Measurements from ENCODE around the gene PRAMEF8. TPM values are rescaled to one million over a fixed set of nuclear protein-coding genes. Genes with fewer than 3 reads are reported as not detected.
A peak's percentile ranks its signal among the peaks of the same experiment; 100 is the strongest.
"Not testable (repeated sequence)": the region's sequence is repeated elsewhere in the genome, so short reads cannot be mapped to it uniquely, and the experiment has no call there.

PRAMEF8 gene
- total RNA-seq (2021; fragmentation: NEBNext Ultra II Directional; extraction: Animal tissue kit (Norgen Biotek cat#: 25700)) = not detected
- long read RNA-seq = 0 reads

DNA sequence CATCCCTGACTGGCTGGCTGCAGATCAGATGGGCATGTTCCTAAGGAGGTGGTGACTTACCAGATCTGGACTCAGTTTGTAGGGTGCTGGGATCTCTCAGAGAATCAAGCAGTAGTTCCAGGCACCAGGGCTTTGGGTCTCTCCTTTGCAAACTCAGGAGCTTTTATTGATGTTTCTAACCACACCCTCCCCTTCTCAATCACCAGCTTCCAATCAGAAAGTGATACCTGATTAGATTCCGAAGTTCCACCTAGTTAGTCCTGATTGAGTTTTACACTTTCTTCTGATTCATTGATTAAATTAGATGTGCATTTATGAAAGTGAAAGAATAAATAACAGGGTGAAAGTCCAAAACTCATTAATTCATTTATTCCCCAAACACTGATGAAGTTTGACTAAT is at the start of gene PRAMEF8:
Gene PRAMEF8, minus strand, starts transcription at position 101 of the 400 bp plus-strand sequence. CDS start 1,046 bp downstream, outside the sequence.
- not testable (repeated sequence) for H3K4me3 Mint-ChIP-seq; H3K27me3 Mint-ChIP-seq (ENCODE audit: insufficient read depth); H3K4me1 Mint-ChIP-seq (ENCODE audit: low read depth); H3K9me3 Mint-ChIP-seq; DNase-seq; H3K27ac Mint-ChIP-seq; H3K36me3 Mint-ChIP-seq (ENCODE audit: low read depth)

DNA sequence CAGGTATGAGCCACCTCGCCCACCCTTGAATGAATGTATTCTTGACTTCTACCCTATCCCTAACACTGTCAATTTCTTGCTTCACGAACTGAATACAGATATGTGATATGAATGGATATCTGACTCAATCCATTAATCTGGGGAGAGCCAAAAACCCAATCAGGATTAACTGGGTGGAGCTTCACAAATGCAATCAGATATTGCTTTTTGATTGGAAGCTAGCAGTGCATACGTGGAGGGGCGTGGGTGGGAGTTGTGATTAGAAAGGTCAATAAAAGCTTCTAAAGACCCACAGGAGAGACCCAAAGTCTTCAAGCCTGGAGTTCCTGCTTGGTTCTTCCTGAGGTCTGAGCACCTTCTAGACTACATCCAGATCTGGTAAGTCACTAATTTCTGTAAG is 30.3 kb upstream of the PRAMEF8 start, which contains the start of gene PRAMEF15:
Gene PRAMEF15, plus strand, starts transcription at position 301 of the 400 bp plus-strand sequence. CDS start 2,827 bp downstream, outside the sequence.
- not testable (repeated sequence) for H3K4me1 Mint-ChIP-seq (ENCODE audit: low read depth); H3K27me3 Mint-ChIP-seq (ENCODE audit: insufficient read depth); H3K4me3 Mint-ChIP-seq; H3K36me3 Mint-ChIP-seq (ENCODE audit: low read depth); DNase-seq; H3K27ac Mint-ChIP-seq
- H3K9me3 Mint-ChIP-seq = peaks cover 13% of the 10 kb centered on the region

DNA sequence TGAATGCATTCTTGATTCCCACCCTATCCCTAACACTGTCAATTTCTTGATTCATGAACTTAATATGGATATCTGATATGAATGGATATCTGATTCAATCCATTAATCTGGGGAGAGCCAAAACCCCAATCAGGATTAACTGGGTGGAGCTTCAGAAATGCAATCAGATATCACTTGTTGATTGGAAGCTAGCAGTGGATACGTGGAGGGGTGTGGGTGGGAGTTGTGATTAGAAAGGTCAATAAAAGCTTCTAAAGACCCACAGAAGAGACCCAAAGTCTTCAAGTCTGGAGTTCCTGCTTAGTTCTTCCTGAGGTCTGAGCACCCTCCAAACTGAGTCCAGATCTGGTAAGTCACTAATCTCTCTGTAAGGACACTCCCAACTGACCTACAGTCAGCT is 18.3 kb upstream of the PRAMEF8 start, which contains the start of gene PRAMEF33:
Gene PRAMEF33, plus strand, starts transcription at position 301 of the 400 bp plus-strand sequence. CDS start 2,416 bp downstream, outside the sequence.
- H3K4me3 Mint-ChIP-seq; DNase-seq; H3K36me3 Mint-ChIP-seq (ENCODE audit: low read depth); H3K27me3 Mint-ChIP-seq (ENCODE audit: insufficient read depth); H3K9me3 Mint-ChIP-seq; H3K27ac Mint-ChIP-seq; H3K4me1 Mint-ChIP-seq (ENCODE audit: low read depth): not testable (repeated sequence)

DNA sequence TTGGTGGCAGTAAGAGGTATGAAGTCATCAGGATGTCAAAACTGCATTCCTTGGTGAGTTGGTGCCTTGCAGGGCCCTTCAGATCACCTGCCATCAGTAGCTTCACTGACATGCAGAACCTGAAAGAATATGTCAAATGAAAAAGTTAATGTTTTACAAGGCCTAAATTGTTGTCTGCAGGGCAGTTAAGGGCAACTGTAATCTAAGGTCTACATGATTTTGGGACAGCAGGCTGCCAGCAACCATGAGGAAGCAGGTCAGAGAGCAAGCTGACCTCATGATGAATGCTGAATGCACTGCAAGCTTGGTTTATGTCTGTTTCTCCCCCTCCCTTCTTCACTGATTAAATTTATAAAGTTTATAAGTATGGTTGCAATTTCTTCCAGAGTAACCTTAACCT is 17.3 kb upstream of the PRAMEF8 start:
- H3K4me1 Mint-ChIP-seq (ENCODE audit: low read depth); H3K27me3 Mint-ChIP-seq (ENCODE audit: insufficient read depth); H3K27ac Mint-ChIP-seq; H3K4me3 Mint-ChIP-seq; H3K9me3 Mint-ChIP-seq; H3K36me3 Mint-ChIP-seq (ENCODE audit: low read depth); DNase-seq: not testable (repeated sequence)

DNA sequence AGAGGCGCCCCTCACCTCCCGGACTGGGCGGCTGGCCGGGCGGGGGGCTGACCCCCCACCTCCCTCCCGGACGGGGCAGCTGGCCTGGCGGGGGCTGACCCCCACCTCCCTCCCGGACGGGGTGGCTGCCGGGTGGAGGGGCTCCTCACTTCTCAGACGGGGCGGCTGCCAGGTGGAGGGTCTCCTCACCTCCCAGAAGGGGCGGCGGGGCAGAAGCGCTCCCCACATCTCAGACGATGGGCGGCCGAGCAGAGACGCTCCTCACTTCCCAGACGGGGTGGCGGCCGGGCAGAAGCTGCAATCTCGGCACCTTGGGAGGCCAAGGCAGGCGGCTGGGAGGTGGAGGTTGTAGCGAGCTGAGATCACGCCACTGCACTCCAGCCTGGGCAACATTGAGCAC is 13.8 kb upstream of the PRAMEF8 start:
- not testable (repeated sequence) for H3K9me3 Mint-ChIP-seq; H3K4me1 Mint-ChIP-seq (ENCODE audit: low read depth); H3K27ac Mint-ChIP-seq

GRCh38 chr1:13297216-13297931 is 12.4 kb upstream of the PRAMEF8 start:
- not testable (repeated sequence) for H3K36me3 Mint-ChIP-seq (ENCODE audit: low read depth); H3K27me3 Mint-ChIP-seq (ENCODE audit: insufficient read depth); DNase-seq; H3K27ac Mint-ChIP-seq; H3K4me3 Mint-ChIP-seq; H3K4me1 Mint-ChIP-seq (ENCODE audit: low read depth); H3K9me3 Mint-ChIP-seq

More for the DNA sequence above, 13.8 kb upstream of the PRAMEF8 start:
- not testable (repeated sequence) for DNase-seq; H3K4me3 Mint-ChIP-seq; H3K27me3 Mint-ChIP-seq (ENCODE audit: insufficient read depth); H3K36me3 Mint-ChIP-seq (ENCODE audit: low read depth)

GRCh38 chr1:13289030-13289429 is 4.1 kb upstream of the PRAMEF8 start:
- not testable (repeated sequence) for H3K27me3 Mint-ChIP-seq (ENCODE audit: insufficient read depth); H3K27ac Mint-ChIP-seq; DNase-seq; H3K4me1 Mint-ChIP-seq (ENCODE audit: low read depth); H3K36me3 Mint-ChIP-seq (ENCODE audit: low read depth); H3K9me3 Mint-ChIP-seq; H3K4me3 Mint-ChIP-seq

DNA sequence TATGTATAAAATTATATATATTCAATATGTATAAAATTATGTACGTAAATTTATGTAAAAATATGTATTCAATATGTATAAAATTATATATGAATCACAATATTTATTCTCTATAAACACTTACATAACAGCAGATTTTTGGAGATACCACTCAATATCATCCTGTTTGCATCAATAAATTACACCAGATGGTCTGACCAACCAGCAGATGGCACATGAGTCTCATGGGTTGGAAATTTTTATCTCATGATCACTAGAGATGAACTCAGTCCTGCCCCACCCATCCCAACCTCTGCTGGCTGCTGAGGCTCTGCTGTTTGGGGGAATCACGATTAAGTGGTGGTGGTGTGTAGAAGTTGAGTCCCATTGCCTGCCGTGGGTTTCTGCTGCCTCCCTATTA is 5.3 kb downstream of the PRAMEF8 start:
- H3K4me3 Mint-ChIP-seq; DNase-seq; H3K27me3 Mint-ChIP-seq (ENCODE audit: insufficient read depth); H3K27ac Mint-ChIP-seq; H3K36me3 Mint-ChIP-seq (ENCODE audit: low read depth); H3K4me1 Mint-ChIP-seq (ENCODE audit: low read depth); H3K9me3 Mint-ChIP-seq: not testable (repeated sequence)
- TF ChIP-seq, protein P1, sequence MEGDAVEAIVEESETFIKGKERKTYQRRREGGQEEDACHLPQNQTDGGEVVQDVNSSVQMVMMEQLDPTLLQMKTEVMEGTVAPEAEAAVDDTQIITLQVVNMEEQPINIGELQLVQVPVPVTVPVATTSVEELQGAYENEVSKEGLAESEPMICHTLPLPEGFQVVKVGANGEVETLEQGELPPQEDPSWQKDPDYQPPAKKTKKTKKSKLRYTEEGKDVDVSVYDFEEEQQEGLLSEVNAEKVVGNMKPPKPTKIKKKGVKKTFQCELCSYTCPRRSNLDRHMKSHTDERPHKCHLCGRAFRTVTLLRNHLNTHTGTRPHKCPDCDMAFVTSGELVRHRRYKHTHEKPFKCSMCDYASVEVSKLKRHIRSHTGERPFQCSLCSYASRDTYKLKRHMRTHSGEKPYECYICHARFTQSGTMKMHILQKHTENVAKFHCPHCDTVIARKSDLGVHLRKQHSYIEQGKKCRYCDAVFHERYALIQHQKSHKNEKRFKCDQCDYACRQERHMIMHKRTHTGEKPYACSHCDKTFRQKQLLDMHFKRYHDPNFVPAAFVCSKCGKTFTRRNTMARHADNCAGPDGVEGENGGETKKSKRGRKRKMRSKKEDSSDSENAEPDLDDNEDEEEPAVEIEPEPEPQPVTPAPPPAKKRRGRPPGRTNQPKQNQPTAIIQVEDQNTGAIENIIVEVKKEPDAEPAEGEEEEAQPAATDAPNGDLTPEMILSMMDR (IDR thresholded peaks at IDR 0.05) = 0 out of 2 replicates have a peak, but pooled peaks have one; percentile 23

DNA sequence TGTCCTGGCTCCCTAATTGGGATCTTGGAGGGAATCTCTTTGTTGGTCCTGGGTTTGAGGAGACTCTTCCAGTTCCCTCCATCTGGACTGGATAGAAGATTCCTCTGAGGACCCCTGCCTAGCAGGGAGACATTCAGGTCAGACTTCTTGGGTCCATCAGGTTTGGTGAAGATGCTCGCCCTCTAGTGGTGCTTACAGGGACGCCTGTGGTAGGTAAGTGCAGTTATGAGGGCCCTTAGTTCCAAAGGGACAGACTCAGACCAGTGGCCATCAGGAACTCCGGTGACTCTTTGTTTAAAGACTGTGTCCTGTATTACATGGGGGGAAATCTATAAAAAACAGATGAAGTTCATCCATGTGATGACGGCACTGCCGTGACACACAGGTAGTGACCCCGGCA is 7.9 kb downstream of the PRAMEF8 start:
- H3K27ac Mint-ChIP-seq; H3K27me3 Mint-ChIP-seq (ENCODE audit: insufficient read depth); H3K9me3 Mint-ChIP-seq; H3K36me3 Mint-ChIP-seq (ENCODE audit: low read depth); DNase-seq; H3K4me3 Mint-ChIP-seq; H3K4me1 Mint-ChIP-seq (ENCODE audit: low read depth): not testable (repeated sequence)

DNA sequence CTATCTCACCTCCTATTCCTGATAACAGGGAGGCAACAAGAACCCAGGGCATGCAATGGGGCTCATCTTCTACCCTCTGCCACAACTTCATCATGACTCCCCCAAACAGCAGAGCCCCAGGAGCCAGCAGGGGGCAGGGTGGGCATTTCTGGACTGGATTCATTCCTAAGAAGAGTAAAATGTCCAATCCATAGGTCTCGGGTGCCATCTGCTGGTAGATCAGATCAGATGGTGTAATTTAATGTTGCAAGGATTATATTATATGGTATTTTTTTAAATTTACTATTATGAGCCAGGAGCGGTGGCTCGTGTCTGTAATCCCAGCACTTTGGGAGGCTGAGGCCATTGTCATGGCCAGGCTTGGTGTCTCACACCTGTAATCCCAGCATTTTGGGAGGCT is 19.8 kb downstream of the PRAMEF8 start:
- DNase-seq; H3K9me3 Mint-ChIP-seq; H3K27ac Mint-ChIP-seq; H3K4me3 Mint-ChIP-seq; H3K36me3 Mint-ChIP-seq (ENCODE audit: low read depth); H3K27me3 Mint-ChIP-seq (ENCODE audit: insufficient read depth); H3K4me1 Mint-ChIP-seq (ENCODE audit: low read depth): not testable (repeated sequence)

DNA sequence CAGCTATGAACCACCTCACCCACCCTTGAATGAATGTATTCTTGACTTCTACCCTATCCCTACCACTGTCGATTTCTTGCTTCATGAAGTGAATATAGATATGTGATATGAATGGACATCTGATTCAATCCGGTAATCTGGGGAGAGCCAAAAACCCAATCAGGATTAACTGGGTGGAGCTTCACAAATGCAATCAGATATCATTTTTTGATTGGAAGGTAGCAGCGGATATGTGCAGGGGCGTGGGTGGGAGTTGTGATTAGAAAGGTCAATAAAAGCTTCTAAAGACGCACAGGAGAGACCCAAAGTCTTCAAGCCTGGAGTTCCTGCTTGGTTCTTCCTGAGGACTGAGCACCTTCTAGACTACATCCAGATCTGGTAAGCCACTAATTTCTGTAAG is 31.0 kb downstream of the PRAMEF8 start, which contains the start of gene PRAMEF5:
Gene PRAMEF5, plus strand, starts transcription at position 301 of the 400 bp plus-strand sequence. CDS start 5,071 bp downstream, outside the sequence.
- not testable (repeated sequence) for H3K27me3 Mint-ChIP-seq (ENCODE audit: insufficient read depth); H3K9me3 Mint-ChIP-seq; DNase-seq; H3K4me1 Mint-ChIP-seq (ENCODE audit: low read depth); H3K27ac Mint-ChIP-seq; H3K36me3 Mint-ChIP-seq (ENCODE audit: low read depth); H3K4me3 Mint-ChIP-seq

DNA sequence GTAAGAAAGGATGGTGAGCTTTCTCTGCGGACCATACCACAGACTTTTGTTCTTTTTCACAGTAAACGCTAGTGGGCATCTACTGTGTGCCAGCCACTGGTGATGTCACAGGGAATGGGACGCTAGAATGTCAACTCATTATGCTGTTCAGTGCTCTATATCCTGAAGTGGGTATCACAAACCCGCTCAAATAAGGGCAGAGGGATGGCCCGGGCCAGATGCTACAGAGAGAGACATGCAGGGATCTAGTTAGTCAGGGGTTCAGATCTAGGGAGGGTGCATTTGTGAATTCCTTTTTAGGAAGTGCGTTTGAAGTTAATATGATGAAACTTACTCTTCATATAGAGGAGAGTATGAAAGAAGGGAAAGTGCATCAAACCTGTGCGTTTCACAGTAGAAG is 37.8 kb downstream of the PRAMEF8 start:
- not testable (repeated sequence) for H3K27me3 Mint-ChIP-seq (ENCODE audit: insufficient read depth); H3K4me1 Mint-ChIP-seq (ENCODE audit: low read depth); H3K27ac Mint-ChIP-seq; H3K4me3 Mint-ChIP-seq; DNase-seq; H3K36me3 Mint-ChIP-seq (ENCODE audit: low read depth)
- H3K9me3 Mint-ChIP-seq = peaks cover 45% of the 10 kb centered on the region

DNA sequence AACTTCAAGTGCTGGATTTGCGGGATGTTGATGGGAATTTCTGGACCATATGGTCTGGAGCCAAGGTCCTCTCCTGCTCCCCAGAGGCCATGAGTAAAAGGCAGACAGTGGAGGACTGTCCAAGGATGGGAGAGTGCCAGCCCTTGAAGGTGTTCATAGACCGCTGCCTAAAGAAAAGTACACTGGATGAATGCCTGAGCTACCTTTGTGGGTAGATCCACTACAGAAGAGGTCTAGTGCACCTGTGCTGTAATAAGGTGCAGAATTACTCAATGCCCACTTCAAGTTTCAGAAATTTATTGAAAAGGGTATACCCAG is 38.4 kb downstream of the PRAMEF8 start:
- H3K4me3 Mint-ChIP-seq; H3K36me3 Mint-ChIP-seq (ENCODE audit: low read depth); DNase-seq; H3K27ac Mint-ChIP-seq; H3K4me1 Mint-ChIP-seq (ENCODE audit: low read depth); H3K27me3 Mint-ChIP-seq (ENCODE audit: insufficient read depth): not testable (repeated sequence)
- H3K9me3 Mint-ChIP-seq = peaks cover 49% of the 10 kb centered on the region
